ENCODE measurements around the gene BID. TPM values are rescaled to one million over a fixed set of nuclear protein-coding genes. Genes with fewer than 3 reads are reported as not detected.

BID gene
- total RNA-seq, 1 experiment from 2014 or later, result 58.2 TPM

- BruUV-seq (replicated peaks), result no TSS peak
- no peaks in the 10 kb centered on the region for H3K27me3 ChIP-seq (ENCODE audit: insufficient read depth, low read length)
- DNase-seq (ENCODE audit: low read depth, low spot score) (no peak), ATAC-seq (no peak)
- no peak overlapping the region for H2AFZ ChIP-seq (ENCODE audit: low read depth, low read length, poor library complexity, severe bottlenecking)
- no peak overlapping the region for H3K4me3 ChIP-seq (replicated peaks in 1 of 2; ENCODE audit: low read depth in 1 of 2, low read length in 2 of 2)
- no peaks in the 10 kb centered on the region for H3K9me2 ChIP-seq (ENCODE audit: insufficient read depth)
- intact Hi-C loops (cut with micrococcal nuclease), result no loop called here
- no peaks in the 10 kb centered on the region for H3K79me2 ChIP-seq (ENCODE audit: insufficient read depth, low read length)
- peaks cover 0 to under 1% of the 10 kb centered on the region in 2 experiments; a peak in 1 of 4 replicates for H3K36me3 ChIP-seq (ENCODE audit: control insufficient read depth in 1 of 2, insufficient read depth in 2 of 2, low read length in 2 of 2)
- H3K4me2 ChIP-seq (ENCODE audit: low read length), result no peak overlapping the region
- ChIA-PET POLR2A (no interaction called here), CTCF (no interaction called here), RAD21 (ENCODE audit: low non-redundant PET in 1 of 2, low total read pairs in 2 of 2, uncharacterized antibody in 2 of 2, unreplicated experiment in 2 of 2) (no interaction called here)
- H4K20me1 ChIP-seq (ENCODE audit: insufficient read depth), result no peaks in the 10 kb centered on the region; the same call in none of the 2 replicates
- H3K9ac ChIP-seq (ENCODE audit: low read length), result no peak overlapping the region
- H3K27ac ChIP-seq (ENCODE audit: low read depth, low read length), result no peak overlapping the region
- TF ChIP-seq RAD21 (IDR thresholded peaks at IDR 0.05; ENCODE audit: low read depth), result no peak
- no peak for TF ChIP-seq JUND (IDR thresholded peaks at IDR 0.05)
- TF ChIP-seq POLR2A (IDR thresholded peaks at IDR 0.05; ENCODE audit: borderline replicate concordance, extremely low read depth, insufficient read depth, insufficient read length), result no peak
- TF ChIP-seq SRF (IDR thresholded peaks at IDR 0.05; ENCODE audit: low read depth), result no peak
- no peak for TF ChIP-seq ZFX (IDR thresholded peaks at IDR 0.05)
- no peak for TF ChIP-seq SIN3A (IDR thresholded peaks at IDR 0.05; ENCODE audit: low read depth)
- no peak for TF ChIP-seq CEBPB (IDR thresholded peaks at IDR 0.05; ENCODE audit: low read depth)
- no peak for TF ChIP-seq MAX (IDR thresholded peaks at IDR 0.05)
- TF ChIP-seq SP1 (IDR thresholded peaks at IDR 0.05; ENCODE audit: low read depth), result no peak
- no peaks in the 10 kb centered on the region for H3K9me3 ChIP-seq (ENCODE audit: control insufficient read depth in 1 of 2, insufficient read depth in 1 of 2, low read depth in 1 of 2, low read length in 2 of 2)
- no peaks in the 10 kb centered on the region for H3K4me1 ChIP-seq (ENCODE audit: control insufficient read depth in 1 of 2, insufficient read depth in 2 of 2, low read length in 2 of 2)
Observed at GRCh38 chr22:17694752-17695151, 79.5 kb downstream of the BID start.

- intact Hi-C loops (cut with micrococcal nuclease), result no loop called here
- ATAC-seq, result no peak
- H4K20me1 ChIP-seq (ENCODE audit: insufficient read depth), result no peaks in the 10 kb centered on the region; the same call in 1 of the 2 replicates
- no peak overlapping the region for H3K4me2 ChIP-seq (ENCODE audit: low read length)
- H3K27ac ChIP-seq (ENCODE audit: low read depth, low read length), result no peak overlapping the region
- H3K4me1 ChIP-seq (ENCODE audit: control insufficient read depth in 1 of 2, insufficient read depth in 2 of 2, low read length in 2 of 2), result no peaks in the 10 kb centered on the region
- ChIA-PET CTCF (no interaction called here), POLR2A (no interaction called here), RAD21 (ENCODE audit: low non-redundant PET in 1 of 2, low total read pairs in 2 of 2, uncharacterized antibody in 2 of 2, unreplicated experiment in 2 of 2) (no interaction called here)
- no peaks in the 10 kb centered on the region for H3K27me3 ChIP-seq (ENCODE audit: insufficient read depth, low read length)
- H3K9me3 ChIP-seq (ENCODE audit: control insufficient read depth in 1 of 2, insufficient read depth in 1 of 2, low read depth in 1 of 2, low read length in 2 of 2), result no peaks in the 10 kb centered on the region
- H3K36me3 ChIP-seq (ENCODE audit: control insufficient read depth in 1 of 2, insufficient read depth in 2 of 2, low read length in 2 of 2), result no peaks in the 10 kb centered on the region
- DNase-seq (ENCODE audit: low read depth, low spot score), result no peak
- no peak for TF ChIP-seq TCF7L2 (IDR thresholded peaks at IDR 0.05; ENCODE audit: borderline replicate concordance, extremely low read depth, insufficient read depth, insufficient read length)
- no peak for TF ChIP-seq RAD21 (IDR thresholded peaks at IDR 0.05; ENCODE audit: low read depth)
- no peak for TF ChIP-seq EGR1 (IDR thresholded peaks at IDR 0.05; ENCODE audit: low read depth)
- TF ChIP-seq ATF3 (IDR thresholded peaks at IDR 0.05), result no peak
- no peak for TF ChIP-seq SP1 (IDR thresholded peaks at IDR 0.05; ENCODE audit: low read depth)
- no peak for TF ChIP-seq POLR2A (IDR thresholded peaks at IDR 0.05; ENCODE audit: borderline replicate concordance, extremely low read depth, insufficient read depth, insufficient read length)
- no peak for TF ChIP-seq SRF (IDR thresholded peaks at IDR 0.05; ENCODE audit: low read depth)
- no peak overlapping the region for H3K4me3 ChIP-seq (replicated peaks in 1 of 2; ENCODE audit: low read depth in 1 of 2, low read length in 2 of 2)
- H3K9ac ChIP-seq (ENCODE audit: low read length), result no peak overlapping the region
- no peaks in the 10 kb centered on the region for H3K79me2 ChIP-seq (ENCODE audit: insufficient read depth, low read length)
- no peak overlapping the region for H2AFZ ChIP-seq (ENCODE audit: low read depth, low read length, poor library complexity, severe bottlenecking)
- no peaks in the 10 kb centered on the region for H3K9me2 ChIP-seq (ENCODE audit: insufficient read depth)
- no TSS peak for BruUV-seq (replicated peaks)
Observed at GRCh38 chr22:17694193-17694592, 80.1 kb downstream of the BID start.
